ENCODE measurements around the gene WDR20. TPM values are rescaled to one million over a fixed set of nuclear protein-coding genes. Genes with fewer than 3 reads are reported as not detected.

WDR20 gene
- total RNA-seq, 1 experiment from 2014 or later = 23.8 TPM

- Mint-ChIP-seq H3K4me3 (ENCODE audit: unreplicated experiment) (no peak overlapping the region), H3K4me1 (ENCODE audit: insufficient read depth, unreplicated experiment) (peaks cover 17% of the 10 kb centered on the region), H3K36me3 (ENCODE audit: insufficient read depth, unreplicated experiment) (peaks cover 6% of the 10 kb centered on the region), H3K9me3 (ENCODE audit: unreplicated experiment) (no peaks in the 10 kb centered on the region), H3K27ac (ENCODE audit: low read depth, unreplicated experiment) (no peak overlapping the region), H3K27me3 (ENCODE audit: insufficient read depth, unreplicated experiment) (no peaks in the 10 kb centered on the region)
- TF ChIP-seq, protein P1, sequence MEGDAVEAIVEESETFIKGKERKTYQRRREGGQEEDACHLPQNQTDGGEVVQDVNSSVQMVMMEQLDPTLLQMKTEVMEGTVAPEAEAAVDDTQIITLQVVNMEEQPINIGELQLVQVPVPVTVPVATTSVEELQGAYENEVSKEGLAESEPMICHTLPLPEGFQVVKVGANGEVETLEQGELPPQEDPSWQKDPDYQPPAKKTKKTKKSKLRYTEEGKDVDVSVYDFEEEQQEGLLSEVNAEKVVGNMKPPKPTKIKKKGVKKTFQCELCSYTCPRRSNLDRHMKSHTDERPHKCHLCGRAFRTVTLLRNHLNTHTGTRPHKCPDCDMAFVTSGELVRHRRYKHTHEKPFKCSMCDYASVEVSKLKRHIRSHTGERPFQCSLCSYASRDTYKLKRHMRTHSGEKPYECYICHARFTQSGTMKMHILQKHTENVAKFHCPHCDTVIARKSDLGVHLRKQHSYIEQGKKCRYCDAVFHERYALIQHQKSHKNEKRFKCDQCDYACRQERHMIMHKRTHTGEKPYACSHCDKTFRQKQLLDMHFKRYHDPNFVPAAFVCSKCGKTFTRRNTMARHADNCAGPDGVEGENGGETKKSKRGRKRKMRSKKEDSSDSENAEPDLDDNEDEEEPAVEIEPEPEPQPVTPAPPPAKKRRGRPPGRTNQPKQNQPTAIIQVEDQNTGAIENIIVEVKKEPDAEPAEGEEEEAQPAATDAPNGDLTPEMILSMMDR (IDR thresholded peaks at IDR 0.05; ENCODE audit: unreplicated experiment) = no peak
- DNase-seq (ENCODE audit: unreplicated experiment) = no peak
- ChIA-PET POLR2A (no interaction called here), CTCF (interaction anchor here (0.6 to 1.0 kb wide), 3 partner anchors 34 to 160 kb away, joined by 3 to 4 read pairs (median 3); no protein-coding TSS in a partner anchor)
- BruUV-seq (replicated peaks) = no TSS peak
- intact Hi-C loops (cut with micrococcal nuclease) = no loop called here
Measured at GRCh38 chr14:102154121-102154520, 14.4 kb downstream of the WDR20 start.

GRCh38 chr14:102154821-102155549 is 15.3 kb downstream of the WDR20 start:
- no peak for DNase-seq (ENCODE audit: unreplicated experiment)
- no peak overlapping the region for H3K27ac Mint-ChIP-seq (ENCODE audit: low read depth, unreplicated experiment)
- no TSS peak for BruUV-seq (replicated peaks)
- TF ChIP-seq, protein P1 (IDR thresholded peaks at IDR 0.05; ENCODE audit: unreplicated experiment) = no peak
- intact Hi-C loops (cut with micrococcal nuclease) = no loop called here
- ChIA-PET CTCF (interaction anchor here (0.6 to 1.0 kb wide), 3 partner anchors 33 to 159 kb away, joined by 3 to 4 read pairs (median 3); no protein-coding TSS in a partner anchor), POLR2A (interaction anchor here (0.6 kb wide), 1 partner anchor 86 kb away, joined by 3 read pairs; no protein-coding TSS in a partner anchor)
- H3K36me3 Mint-ChIP-seq (ENCODE audit: insufficient read depth, unreplicated experiment) = peaks cover 6% of the 10 kb centered on the region
- H3K27me3 Mint-ChIP-seq (ENCODE audit: insufficient read depth, unreplicated experiment) = no peaks in the 10 kb centered on the region
- H3K4me1 Mint-ChIP-seq (ENCODE audit: insufficient read depth, unreplicated experiment) = peaks cover 17% of the 10 kb centered on the region
- H3K4me3 Mint-ChIP-seq (ENCODE audit: unreplicated experiment) = no peak overlapping the region
- H3K9me3 Mint-ChIP-seq (ENCODE audit: unreplicated experiment) = no peaks in the 10 kb centered on the region

GRCh38 chr14:102157346-102157745 is 17.6 kb downstream of the WDR20 start:
- ChIA-PET CTCF (interaction anchor here (0.6 to 1.3 kb wide), 2 partner anchors 43 to 59 kb away, joined by 4 read pairs; no protein-coding TSS in a partner anchor), POLR2A (interaction anchor here (0.7 kb wide), 1 partner anchor 9 kb away, joined by 3 read pairs; no protein-coding TSS in a partner anchor)
- Mint-ChIP-seq H3K4me1 (ENCODE audit: insufficient read depth, unreplicated experiment) (peaks cover 18% of the 10 kb centered on the region), H3K36me3 (ENCODE audit: insufficient read depth, unreplicated experiment) (peaks cover 6% of the 10 kb centered on the region), H3K27ac (ENCODE audit: low read depth, unreplicated experiment) (no peak overlapping the region), H3K4me3 (ENCODE audit: unreplicated experiment) (no peak overlapping the region), H3K27me3 (ENCODE audit: insufficient read depth, unreplicated experiment) (no peaks in the 10 kb centered on the region), H3K9me3 (ENCODE audit: unreplicated experiment) (no peaks in the 10 kb centered on the region)
- DNase-seq (ENCODE audit: unreplicated experiment) = no peak
- intact Hi-C loops (cut with micrococcal nuclease) = no loop called here
- BruUV-seq (replicated peaks) = no TSS peak
- TF ChIP-seq, protein P1 (IDR thresholded peaks at IDR 0.05; ENCODE audit: unreplicated experiment) = no peak

DNA sequence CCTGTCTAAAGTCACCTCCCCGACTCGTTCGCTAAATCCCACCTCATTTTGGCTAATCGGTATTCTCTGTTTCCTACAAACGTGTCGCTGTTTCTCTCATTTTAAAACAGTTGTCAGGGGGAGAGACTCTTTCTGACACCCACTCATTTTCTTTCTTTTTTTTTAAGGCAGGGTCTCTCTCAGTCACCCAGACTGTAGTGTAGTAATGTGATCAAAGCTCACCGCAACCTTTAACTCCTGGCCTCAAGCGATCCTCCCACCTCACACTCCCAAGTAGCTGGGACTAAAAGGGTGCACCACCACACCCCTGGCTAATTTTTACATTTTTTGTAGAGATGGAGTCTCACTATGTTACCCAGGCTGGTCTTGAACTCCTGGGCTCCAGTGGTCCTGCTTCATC is 19.1 kb downstream of the WDR20 start:
- ChIA-PET CTCF (interaction anchor here (0.7 kb wide), 1 partner anchor 13 kb away, joined by 3 read pairs; no protein-coding TSS in a partner anchor), POLR2A (interaction anchor here (0.5 to 0.7 kb wide), 2 partner anchors 466 to 975 kb away, joined by 3 read pairs; no protein-coding TSS in a partner anchor)
- H3K4me3 Mint-ChIP-seq (ENCODE audit: unreplicated experiment) = no peak overlapping the region
- intact Hi-C loops (cut with micrococcal nuclease) = no loop called here
- H3K27me3 Mint-ChIP-seq (ENCODE audit: insufficient read depth, unreplicated experiment) = no peaks in the 10 kb centered on the region
- no peak overlapping the region for H3K27ac Mint-ChIP-seq (ENCODE audit: low read depth, unreplicated experiment)
- no TSS peak for BruUV-seq (replicated peaks)
- TF ChIP-seq, protein P1 (IDR thresholded peaks at IDR 0.05; ENCODE audit: unreplicated experiment) = no peak
- H3K9me3 Mint-ChIP-seq (ENCODE audit: unreplicated experiment) = no peaks in the 10 kb centered on the region
- DNase-seq (ENCODE audit: unreplicated experiment) = no peak
- peaks cover 6% of the 10 kb centered on the region for H3K36me3 Mint-ChIP-seq (ENCODE audit: insufficient read depth, unreplicated experiment)
- peaks cover 22% of the 10 kb centered on the region for H3K4me1 Mint-ChIP-seq (ENCODE audit: insufficient read depth, unreplicated experiment)

Measured in MCF 10A (cell line).